Esophagus squamous epithelium (tissue), 5 donors: ENCODE results near the gene BCAR1. TPM values are rescaled to one million over a fixed set of nuclear protein-coding genes. Genes with fewer than 3 reads are reported as not detected.
A peak's percentile ranks its signal among the peaks of the same experiment; 100 is the strongest.

Experiments used
- DNase-seq: peaks from one replicate; lab custom pipeline; 2025; lab: John Stamatoyannopoulos, UW
- H3K27ac ChIP-seq, 4 donors: fragments of 200-600 bp; sonication (generic); one replicate each; pipeline ENCODE4 v1.5.1; 2016 to 2019; ENCODE audit warnings: mild to moderate bottlenecking in 1 of 4
- H3K27me3 ChIP-seq, 4 donors: fragments of 200-600 bp; sonication (generic); 1 replicate in 3 of 4; 2 replicates in 1 of 4; pipeline versions ENCODE4 v1.5.1 to v1.6.0; 2017 to 2021; ENCODE audit warnings: antibody characterized with exemption in 1 of 4
- H3K36me3 ChIP-seq, 3 donors: fragments of 200-600 bp; sonication (generic); one replicate each; pipeline ENCODE4 v1.5.1; 2016 to 2019
- H3K4me1 ChIP-seq, 3 donors: fragments of 200-600 bp; sonication (generic); one replicate each; pipeline ENCODE4 v1.5.1; 2017 to 2019
- H3K4me3 ChIP-seq, 4 donors: fragments of 200-600 bp; sonication (generic); 1 replicate in 3 of 4; 2 replicates in 1 of 4; pipeline ENCODE4 v1.5.1; 2016 to 2019; ENCODE audit warnings: mild to moderate bottlenecking in 2 of 4, moderate library complexity in 1 of 4
- H3K9me3 ChIP-seq, 3 donors: fragments of 200-600 bp; sonication (generic); one replicate each; pipeline ENCODE4 v1.5.1; 2016 to 2019
- POLR2A ChIP-seq, 4 donors: fragments of 450-650 bp; IDR thresholded peaks; one replicate each; pipeline ENCODE4 v1.6.1; 2017; ENCODE audit warnings: antibody characterized with exemption in 4 of 4, mild to moderate bottlenecking in 4 of 4, moderate library complexity in 3 of 4
- WGBS, 2 donors: methylation state at CpG; one replicate each; pipeline ENCODE4 v1.1.5; 2018; 5-methylcytosine and 5-hydroxymethylcytosine counted together
- intact Hi-C: fragments of 100-400 bp; cut with DNase I; formaldehyde crosslinking; loops from one replicate; pipeline ENCODE4 v1.15.0; 2022
- total RNA-seq, 4 donors: library from RNA; depleted of rRNA; stranded (reverse); fragments of >200 nt; gene quantifications; one replicate each; pipeline ENCODE4 v1.1.0, GENCODE V29; 2016
- TF ChIP-seq, protein P1 (sequence below), 6 experiments: fragments of 450-650 bp in 4 of 6; fragments of 200-600 bp in 2 of 6; sonication (generic) in 2 of 6; IDR thresholded peaks; one replicate each; pipeline ENCODE4 v1.5.1; 2016 to 2019; ENCODE audit warnings: antibody characterized with exemption in 6 of 6, mild to moderate bottlenecking in 4 of 6, moderate library complexity in 4 of 6
- donor health status: DM: yes; HTN: yes; CAD: no.

Gene BCAR1, protein sequence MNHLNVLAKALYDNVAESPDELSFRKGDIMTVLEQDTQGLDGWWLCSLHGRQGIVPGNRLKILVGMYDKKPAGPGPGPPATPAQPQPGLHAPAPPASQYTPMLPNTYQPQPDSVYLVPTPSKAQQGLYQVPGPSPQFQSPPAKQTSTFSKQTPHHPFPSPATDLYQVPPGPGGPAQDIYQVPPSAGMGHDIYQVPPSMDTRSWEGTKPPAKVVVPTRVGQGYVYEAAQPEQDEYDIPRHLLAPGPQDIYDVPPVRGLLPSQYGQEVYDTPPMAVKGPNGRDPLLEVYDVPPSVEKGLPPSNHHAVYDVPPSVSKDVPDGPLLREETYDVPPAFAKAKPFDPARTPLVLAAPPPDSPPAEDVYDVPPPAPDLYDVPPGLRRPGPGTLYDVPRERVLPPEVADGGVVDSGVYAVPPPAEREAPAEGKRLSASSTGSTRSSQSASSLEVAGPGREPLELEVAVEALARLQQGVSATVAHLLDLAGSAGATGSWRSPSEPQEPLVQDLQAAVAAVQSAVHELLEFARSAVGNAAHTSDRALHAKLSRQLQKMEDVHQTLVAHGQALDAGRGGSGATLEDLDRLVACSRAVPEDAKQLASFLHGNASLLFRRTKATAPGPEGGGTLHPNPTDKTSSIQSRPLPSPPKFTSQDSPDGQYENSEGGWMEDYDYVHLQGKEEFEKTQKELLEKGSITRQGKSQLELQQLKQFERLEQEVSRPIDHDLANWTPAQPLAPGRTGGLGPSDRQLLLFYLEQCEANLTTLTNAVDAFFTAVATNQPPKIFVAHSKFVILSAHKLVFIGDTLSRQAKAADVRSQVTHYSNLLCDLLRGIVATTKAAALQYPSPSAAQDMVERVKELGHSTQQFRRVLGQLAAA
- total RNA-seq = 10 to 100 TPM; 26.8 to 51.9 (median 32.1) TPM

DNA sequence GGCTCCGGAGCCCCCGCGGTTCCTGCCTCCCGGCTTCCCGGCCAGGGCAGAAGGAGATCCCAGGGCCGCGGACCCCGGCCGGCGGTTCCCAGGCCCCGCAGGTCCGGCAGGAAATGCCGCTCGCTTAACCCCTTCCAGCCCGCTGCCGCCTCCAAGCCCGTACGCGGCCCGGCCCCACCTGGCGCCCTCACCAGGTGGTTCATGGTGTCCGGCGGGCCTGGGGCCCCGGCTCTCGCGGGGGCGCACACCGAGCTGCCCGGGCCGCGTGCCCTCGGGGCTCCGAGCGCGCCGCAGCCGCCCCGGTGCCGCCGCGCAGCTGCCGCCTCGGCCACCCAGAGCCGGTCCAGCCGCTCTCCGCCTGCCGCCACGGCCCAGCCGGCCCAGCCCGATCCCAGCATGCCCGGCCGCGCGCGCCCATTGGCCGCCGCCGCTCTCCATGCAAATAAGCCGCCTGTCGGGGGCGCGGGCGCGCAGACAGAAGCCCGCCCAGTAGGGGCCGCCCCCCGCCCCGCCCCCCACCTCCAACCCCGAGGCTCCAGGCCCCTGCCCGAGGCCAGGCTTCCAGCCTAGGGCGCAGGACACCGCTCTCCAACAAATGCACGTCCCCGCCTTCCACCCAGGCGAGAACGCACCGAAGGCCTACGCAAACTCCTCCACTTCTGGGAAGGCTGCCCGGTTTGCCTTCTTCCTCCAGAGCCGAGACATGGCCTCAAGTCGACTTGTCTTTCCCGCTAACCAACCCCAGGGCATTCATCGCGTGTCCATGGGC is at the start of gene BCAR1:
TSS of gene BCAR1 (minus strand) at position 345 of the 769 bp plus-strand sequence. CDS start at position 203, 142 bp downstream.
- H3K27me3 ChIP-seq = peaks cover 0 to 31% (median 0%) of the 10 kb centered on the region in 4 donors
- H3K36me3 ChIP-seq = no peaks in the 10 kb centered on the region
- H3K9me3 ChIP-seq = no peaks in the 10 kb centered on the region
- H3K4me3 ChIP-seq = peak within 1 kb of the TSS; percentile 75 to 92 (median 80)
- peak in 2 of 4 donors; percentile 28 to 40 for TF ChIP-seq POLR2A (IDR thresholded peaks at IDR 0.05)
- TF ChIP-seq, protein P1, sequence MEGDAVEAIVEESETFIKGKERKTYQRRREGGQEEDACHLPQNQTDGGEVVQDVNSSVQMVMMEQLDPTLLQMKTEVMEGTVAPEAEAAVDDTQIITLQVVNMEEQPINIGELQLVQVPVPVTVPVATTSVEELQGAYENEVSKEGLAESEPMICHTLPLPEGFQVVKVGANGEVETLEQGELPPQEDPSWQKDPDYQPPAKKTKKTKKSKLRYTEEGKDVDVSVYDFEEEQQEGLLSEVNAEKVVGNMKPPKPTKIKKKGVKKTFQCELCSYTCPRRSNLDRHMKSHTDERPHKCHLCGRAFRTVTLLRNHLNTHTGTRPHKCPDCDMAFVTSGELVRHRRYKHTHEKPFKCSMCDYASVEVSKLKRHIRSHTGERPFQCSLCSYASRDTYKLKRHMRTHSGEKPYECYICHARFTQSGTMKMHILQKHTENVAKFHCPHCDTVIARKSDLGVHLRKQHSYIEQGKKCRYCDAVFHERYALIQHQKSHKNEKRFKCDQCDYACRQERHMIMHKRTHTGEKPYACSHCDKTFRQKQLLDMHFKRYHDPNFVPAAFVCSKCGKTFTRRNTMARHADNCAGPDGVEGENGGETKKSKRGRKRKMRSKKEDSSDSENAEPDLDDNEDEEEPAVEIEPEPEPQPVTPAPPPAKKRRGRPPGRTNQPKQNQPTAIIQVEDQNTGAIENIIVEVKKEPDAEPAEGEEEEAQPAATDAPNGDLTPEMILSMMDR (IDR thresholded peaks at IDR 0.05) = no peak
- no peak for DNase-seq
- H3K4me1 ChIP-seq = peaks cover 64 to 95% (median 83%) of the 10 kb centered on the region in 3 donors
- H3K27ac ChIP-seq = peak within 1 kb of the TSS; percentile 90 to 96 (median 93)
- intact Hi-C loops = no loop called here
- WGBS, 2 donors = no CpG with 5 or more reads among the region's 84 CpGs

DNA sequence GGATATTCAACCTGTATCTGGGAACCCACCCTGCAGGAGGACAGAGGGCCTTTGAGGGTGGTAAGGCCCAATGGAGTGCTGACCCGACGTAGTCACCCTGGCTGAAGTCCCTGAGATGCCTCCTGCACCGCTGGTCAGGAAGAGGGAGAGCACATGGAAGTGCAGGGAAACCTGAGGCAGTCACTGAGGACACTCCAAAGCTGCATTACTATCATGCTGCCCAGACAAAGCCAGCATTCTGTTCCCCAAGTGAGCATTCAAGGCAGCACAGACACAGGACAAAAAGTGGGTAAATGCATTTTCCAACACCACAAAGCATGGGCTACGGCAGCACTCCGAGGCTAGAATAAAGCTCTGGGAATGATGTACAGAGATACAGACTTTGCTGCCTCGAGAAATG is 46.8 kb upstream of the BCAR1 start:
- Histone ChIP-seq H3K4me3 (no peak overlapping the region), H3K4me1 (peaks cover 0 to 15% (median 0%) of the 10 kb centered on the region in 3 donors), H3K9me3 (no peaks in the 10 kb centered on the region), H3K27ac (no peak overlapping the region), H3K27me3 (no peaks in the 10 kb centered on the region), H3K36me3 (peaks cover 0 to 87% (median 2%) of the 10 kb centered on the region in 3 donors)
- no peak for DNase-seq
- TF ChIP-seq POLR2A (IDR thresholded peaks at IDR 0.05) = no peak
- TF ChIP-seq, protein P1 (IDR thresholded peaks at IDR 0.05) = no peak
- intact Hi-C loops = no loop called here
- 78 to 96% methylated on average over 2 to 6 of the region's 6 CpGs for WGBS, 2 donors

DNA sequence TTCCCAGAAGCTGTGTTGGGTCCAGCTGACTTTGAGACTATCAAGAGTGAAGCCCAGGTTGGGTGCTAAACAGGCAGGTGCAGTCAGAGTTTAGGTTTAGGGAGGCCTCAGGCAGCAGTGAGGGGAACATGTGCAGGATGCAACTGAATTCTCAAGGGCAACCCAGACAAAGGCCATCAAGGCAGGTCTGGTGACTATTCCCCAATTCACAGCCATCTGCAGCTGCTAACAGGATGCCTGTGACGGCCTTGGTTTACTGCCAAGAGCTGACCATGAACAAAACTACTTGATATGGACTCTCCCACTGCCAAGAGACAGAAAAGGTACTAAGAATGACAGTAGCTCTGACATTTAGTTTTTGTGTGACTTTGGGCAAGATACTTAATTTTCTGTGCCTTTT is 45.2 kb upstream of the BCAR1 start:
- H3K4me1 ChIP-seq = peaks cover 0 to 23% (median 0%) of the 10 kb centered on the region in 3 donors
- no peak overlapping the region for H3K27ac ChIP-seq
- no peak for TF ChIP-seq POLR2A (IDR thresholded peaks at IDR 0.05)
- TF ChIP-seq, protein P1 (IDR thresholded peaks at IDR 0.05) = no peak
- DNase-seq = no peak
- intact Hi-C loops = no loop called here
- 45 to 67% methylated on average over 1 of the region's 1 CpG for WGBS, 2 donors
- H3K9me3 ChIP-seq = no peaks in the 10 kb centered on the region
- H3K4me3 ChIP-seq = no peak overlapping the region
- H3K27me3 ChIP-seq = no peaks in the 10 kb centered on the region
- H3K36me3 ChIP-seq = peaks cover 5 to 88% (median 6%) of the 10 kb centered on the region in 3 donors

DNA sequence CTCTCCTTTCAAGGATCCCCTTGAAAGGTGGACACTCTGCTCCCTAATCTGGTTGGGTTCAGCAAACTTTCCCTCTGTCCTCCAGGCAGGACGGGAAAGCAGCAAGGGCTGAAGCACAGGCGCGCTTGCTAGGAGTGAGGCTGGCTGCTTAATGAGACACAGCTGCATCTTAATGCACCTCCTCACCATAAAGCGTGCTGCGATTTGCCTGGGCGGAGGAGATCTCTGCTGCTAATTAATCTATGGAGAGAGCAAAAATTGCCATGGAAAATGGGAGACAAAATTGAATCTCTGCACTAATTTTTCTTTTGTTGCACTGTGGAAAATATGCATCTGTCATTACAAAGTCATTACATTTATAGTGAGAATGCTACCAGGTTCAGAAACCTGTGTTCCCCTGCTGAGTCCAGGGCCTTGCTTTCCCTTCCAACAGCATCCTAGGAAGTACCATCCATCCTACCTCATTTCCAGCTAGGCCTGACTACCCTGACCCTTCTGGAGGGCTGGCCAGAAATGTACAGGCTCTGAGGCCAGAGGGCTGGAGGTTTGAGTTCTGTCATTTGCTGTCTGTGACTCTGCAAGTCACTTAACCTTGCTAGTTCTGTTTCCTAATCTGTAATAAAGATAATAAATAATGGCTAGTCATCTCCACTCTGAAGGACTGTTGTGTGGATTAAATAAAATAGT is 43.5 kb upstream of the BCAR1 start:
- H3K27me3 ChIP-seq = no peaks in the 10 kb centered on the region
- intact Hi-C loops = no loop called here
- no peak for TF ChIP-seq POLR2A (IDR thresholded peaks at IDR 0.05)
- TF ChIP-seq, protein P1 (IDR thresholded peaks at IDR 0.05) = no peak
- no peak overlapping the region for H3K27ac ChIP-seq
- H3K4me1 ChIP-seq = peaks cover 0 to 16% (median 0%) of the 10 kb centered on the region in 3 donors
- H3K36me3 ChIP-seq = peaks cover 5 to 87% (median 6%) of the 10 kb centered on the region in 3 donors
- DNase-seq = no peak
- no peaks in the 10 kb centered on the region for H3K9me3 ChIP-seq
- WGBS, 2 donors = 81 to 86% methylated on average over 6 of the region's 6 CpGs
- H3K4me3 ChIP-seq = no peak overlapping the region
